K562 (cell line): ENCODE results near the gene MCM7. TPM values are rescaled to one million over a fixed set of nuclear protein-coding genes. Genes with fewer than 3 reads are reported as not detected.

Experiments
- ARID2 ChIP-seq: fragments of 450-650 bp; IDR thresholded peaks from 2 replicates; pipeline ENCODE4 v1.6.1; 2017; ENCODE audit warnings: antibody characterized with exemption, mild to moderate bottlenecking
- ASH1L ChIP-seq: fragments of 450-650 bp; IDR thresholded peaks from 2 replicates; pipeline ENCODE4 v1.6.1; 2018; ENCODE audit warnings: borderline replicate concordance, mild to moderate bottlenecking, low read depth; ENCODE audit not compliant: partially characterized antibody
- ATF1 ChIP-seq, 2 experiments: fragments of 450-650 bp in 1 of 2; IDR thresholded peaks; 2 replicates each; pipeline ENCODE4 v1.6.1; 2016; ENCODE audit warnings: missing compliant biosample characterization in 1 of 2, missing genetic modification characterization in 1 of 2
- CCNT2 ChIP-seq: IDR thresholded peaks from 2 replicates; pipeline ENCODE4 v1.6.1; 2011; ENCODE audit warnings: borderline replicate concordance, low read depth, mild to moderate bottlenecking, moderate library complexity, mixed read lengths, low read length; ENCODE audit not compliant: insufficient read length; ENCODE audit errors: extremely low read depth
- ESRRB ChIP-seq: fragments of 250-450 bp; sonication (Bioruptor Pico); IDR thresholded peaks from 2 replicates; pipeline ENCODE4 v1.5.0; 2020; ENCODE audit warnings: mild to moderate bottlenecking, moderate library complexity, borderline replicate concordance
- ETV1 ChIP-seq: fragments of 450-650 bp; conservative IDR thresholded peaks from 2 replicates; pipeline ENCODE4 v1.6.1; 2016; ENCODE audit warnings: missing genetic modification characterization, control low read depth, low read depth, missing compliant biosample characterization
- GABPB1 ChIP-seq: sonication (generic); formaldehyde crosslinking; IDR thresholded peaks from 2 replicates; pipeline ENCODE4 v1.8.0; 2022; ENCODE audit warnings: mild to moderate bottlenecking, missing genetic modification reagents
- MAFK ChIP-seq: IDR thresholded peaks from 2 replicates; pipeline ENCODE4 v1.6.1; 2011; ENCODE audit warnings: low read length, improper control_type of control experiment
- MEF2D ChIP-seq: conservative IDR thresholded peaks from 2 replicates; pipeline ENCODE4 v1.6.1; 2016; ENCODE audit warnings: low read depth, missing genetic modification characterization, missing compliant biosample characterization
- NCOR1 ChIP-seq: fragments of 450-650 bp; IDR thresholded peaks from 2 replicates; pipeline ENCODE4 v1.6.1; 2016; ENCODE audit warnings: mild to moderate bottlenecking, moderate library complexity
- NFRKB ChIP-seq: fragments of 450-650 bp; IDR thresholded peaks from 2 replicates; pipeline ENCODE4 v1.6.1; 2016; ENCODE audit warnings: low read depth
- NRF1 ChIP-seq, 2 experiments: fragments of 450-650 bp; IDR thresholded peaks in 1 of 2; conservative IDR thresholded peaks in 1 of 2; 2 replicates each; pipeline ENCODE4 v1.6.1; 2014; ENCODE audit warnings: mild to moderate bottlenecking in 2 of 2
- SMARCC2 ChIP-seq: fragments of 450-650 bp; IDR thresholded peaks from 2 replicates; pipeline ENCODE4 v1.6.1; 2017; ENCODE audit warnings: antibody characterized with exemption, moderate library complexity, mild to moderate bottlenecking, low read depth
- TAF9B ChIP-seq: fragments of 450-650 bp; IDR thresholded peaks from 2 replicates; pipeline ENCODE4 v1.6.1; 2018; ENCODE audit warnings: mild to moderate bottlenecking; ENCODE audit not compliant: partially characterized antibody
- TEAD2 ChIP-seq: fragments of 450-650 bp; IDR thresholded peaks from 2 replicates; pipeline ENCODE4 v1.6.1; 2016; ENCODE audit warnings: missing genetic modification characterization, control low read depth, missing compliant biosample characterization
- WHSC1 ChIP-seq: IDR thresholded peaks from one replicate; pipeline ENCODE4 v1.6.1; 2012; ENCODE audit warnings: low read length, control low read depth, inconsistent platforms
- ZNF121 ChIP-seq: sonication (generic); formaldehyde crosslinking; conservative IDR thresholded peaks from 2 replicates; pipeline ENCODE4 v1.8.0; 2022; ENCODE audit warnings: missing genetic modification reagents
- ZNF695 ChIP-seq: fragments of 450-650 bp; formaldehyde crosslinking; IDR thresholded peaks from 2 replicates; pipeline ENCODE4 v1.4.0; 2020; ENCODE audit warnings: mild to moderate bottlenecking, moderate library complexity
- polyA plus RNA-seq, 8 experiments: library from polyadenylated mRNA; depleted of rRNA in 4 of 8; stranded (reverse) in 5 of 8; unstranded in 3 of 8; fragments of >200 nt; fragmentation: Nextera tagmentation in 2 of 8; fragmentation: Illumina TruSeq in 1 of 8; extraction: Ambion mirVana in 2 of 8; extraction: Trizol in 1 of 8; gene quantifications; 2 replicates each; pipeline versions ENCODE4 v1.2.1 to v1.2.3, GENCODE V29; 2011 to 2014; ENCODE audit warnings: inconsistent platforms in 1 of 8, missing spikeins in 1 of 8
- total RNA-seq, 7 experiments: library from RNA; depleted of rRNA in 6 of 7; stranded (reverse); fragments of >200 nt in 6 of 7; fragmentation: Illumina TruSeq in 2 of 7; extraction: Trizol in 2 of 7; gene quantifications; 2 replicates each; pipeline versions ENCODE4 v1.2.1 to v1.2.3, GENCODE V29; 2011 to 2021; ENCODE audit warnings: low replicate concordance in 1 of 7
- TF ChIP-seq, protein P1 (sequence below): fragments of 250-450 bp; sonication (Bioruptor Pico); IDR thresholded peaks from 2 replicates; pipeline ENCODE4 v1.8.0; 2022; ENCODE audit warnings: moderate library complexity, mild to moderate bottlenecking, inconsistent platforms
- TF ChIP-seq, protein P2 (sequence below): sonication (generic); formaldehyde crosslinking; IDR thresholded peaks from 2 replicates; pipeline ENCODE4 v1.8.1; 2023; ENCODE audit warnings: mild to moderate bottlenecking, missing genetic modification reagents
- TF ChIP-seq, protein P3 (sequence below): fragments of 250-450 bp; sonication (Bioruptor Pico); IDR thresholded peaks from 2 replicates; pipeline ENCODE4 v1.9.0; 2021; ENCODE audit warnings: mild to moderate bottlenecking, inconsistent platforms
- TF ChIP-seq, protein P4 (sequence below): fragments of 450-650 bp; IDR thresholded peaks from one replicate; pipeline ENCODE4 v1.6.1; 2018; ENCODE audit warnings: mild to moderate bottlenecking, moderate library complexity; ENCODE audit not compliant: partially characterized antibody

MCM7 gene
- total and polyA plus RNA-seq, 9 of the 15 experiments (the other 6 are each of a cell fraction or from before 2014, with no cell fraction given) = 329 to 856 (median 437) TPM

DNA sequence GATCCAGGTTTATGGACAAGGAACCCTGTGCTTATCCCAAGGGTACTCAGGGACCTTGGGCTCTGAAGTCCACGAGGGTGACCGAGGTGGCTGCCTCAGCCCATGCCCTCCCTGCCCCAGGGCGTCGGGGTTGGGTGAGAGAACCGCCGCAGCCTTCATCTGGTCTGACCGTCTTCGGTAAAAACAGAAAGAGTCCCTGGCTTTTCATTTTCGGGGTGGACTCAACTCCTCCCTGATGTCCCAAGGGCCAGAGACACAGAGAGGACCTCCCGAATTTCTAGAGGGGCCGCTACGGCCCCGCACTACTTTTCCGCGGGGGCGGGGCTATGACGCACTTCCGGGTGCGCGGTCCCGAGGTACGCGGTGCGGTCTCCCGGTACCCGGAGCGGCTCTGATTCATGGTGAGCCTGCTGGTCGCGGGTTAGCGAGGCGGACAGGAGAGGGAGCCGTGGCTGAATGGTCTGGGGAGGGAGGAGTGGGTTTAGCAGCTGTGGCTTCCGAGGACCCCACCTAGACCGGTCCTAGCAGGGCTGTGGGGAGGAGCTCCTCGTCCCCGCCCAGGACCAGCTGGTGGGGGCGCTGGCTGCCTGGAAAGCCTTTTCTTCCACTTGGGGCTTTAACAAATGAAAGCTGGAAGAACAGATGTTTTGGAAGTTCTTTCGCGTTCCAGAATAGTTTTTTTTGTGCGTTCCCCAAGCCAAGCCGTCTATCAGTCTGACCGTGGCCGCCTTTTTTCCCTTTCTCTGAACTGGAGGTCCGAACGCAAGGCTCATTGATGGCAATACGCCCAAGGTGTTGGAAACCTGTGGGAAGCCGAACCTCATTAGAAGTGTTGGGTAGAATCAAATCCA is 51.5 kb downstream of the MCM7 start, which contains the start of gene ZSCAN21 (continued):
- TF ChIP-seq CCNT2 (peak; percentile 46), ZNF121 (no peak), SMARCC2 (no peak), NRF1 (conservative IDR thresholded peaks at IDR 0.05 in 1 of 2, IDR thresholded peaks at IDR 0.05 in 1 of 2) (peak; percentile 67 to 74), ATF1 (CRISPR knock-in tag; IDR thresholded peaks at IDR 0.05) (peak; percentile 82), ATF1 (tag; IDR thresholded peaks at IDR 0.05) (peak; percentile 99), ETV1 (tag) (peak; percentile 80), MEF2D (no peak), WHSC1 (no peak), ZNF695 (CRISPR knock-in tag) (no peak), TAF9B (no peak), NFRKB (no peak), NCOR1 (no peak), GABPB1 (CRISPR knock-in tag) (peak; percentile 98), TEAD2 (no peak), ARID2 (no peak), ASH1L (no peak), MAFK (peak; percentile 3; the same call in 1 of the 2 replicates), ESRRB (no peak)
- TF ChIP-seq, protein P1, sequence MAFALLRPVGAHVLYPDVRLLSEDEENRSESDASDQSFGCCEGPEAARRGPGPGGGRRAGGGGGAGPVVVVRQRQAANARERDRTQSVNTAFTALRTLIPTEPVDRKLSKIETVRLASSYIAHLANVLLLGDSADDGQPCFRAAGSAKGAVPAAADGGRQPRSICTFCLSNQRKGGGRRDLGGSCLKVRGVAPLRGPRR = 0 out of 2 replicates have a peak, but pooled peaks have one; percentile 22
- TF ChIP-seq, protein P2, sequence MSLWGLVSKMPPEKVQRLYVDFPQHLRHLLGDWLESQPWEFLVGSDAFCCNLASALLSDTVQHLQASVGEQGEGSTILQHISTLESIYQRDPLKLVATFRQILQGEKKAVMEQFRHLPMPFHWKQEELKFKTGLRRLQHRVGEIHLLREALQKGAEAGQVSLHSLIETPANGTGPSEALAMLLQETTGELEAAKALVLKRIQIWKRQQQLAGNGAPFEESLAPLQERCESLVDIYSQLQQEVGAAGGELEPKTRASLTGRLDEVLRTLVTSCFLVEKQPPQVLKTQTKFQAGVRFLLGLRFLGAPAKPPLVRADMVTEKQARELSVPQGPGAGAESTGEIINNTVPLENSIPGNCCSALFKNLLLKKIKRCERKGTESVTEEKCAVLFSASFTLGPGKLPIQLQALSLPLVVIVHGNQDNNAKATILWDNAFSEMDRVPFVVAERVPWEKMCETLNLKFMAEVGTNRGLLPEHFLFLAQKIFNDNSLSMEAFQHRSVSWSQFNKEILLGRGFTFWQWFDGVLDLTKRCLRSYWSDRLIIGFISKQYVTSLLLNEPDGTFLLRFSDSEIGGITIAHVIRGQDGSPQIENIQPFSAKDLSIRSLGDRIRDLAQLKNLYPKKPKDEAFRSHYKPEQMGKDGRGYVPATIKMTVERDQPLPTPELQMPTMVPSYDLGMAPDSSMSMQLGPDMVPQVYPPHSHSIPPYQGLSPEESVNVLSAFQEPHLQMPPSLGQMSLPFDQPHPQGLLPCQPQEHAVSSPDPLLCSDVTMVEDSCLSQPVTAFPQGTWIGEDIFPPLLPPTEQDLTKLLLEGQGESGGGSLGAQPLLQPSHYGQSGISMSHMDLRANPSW = no peak; the same call in 1 of the 2 replicates
- TF ChIP-seq, protein P3, sequence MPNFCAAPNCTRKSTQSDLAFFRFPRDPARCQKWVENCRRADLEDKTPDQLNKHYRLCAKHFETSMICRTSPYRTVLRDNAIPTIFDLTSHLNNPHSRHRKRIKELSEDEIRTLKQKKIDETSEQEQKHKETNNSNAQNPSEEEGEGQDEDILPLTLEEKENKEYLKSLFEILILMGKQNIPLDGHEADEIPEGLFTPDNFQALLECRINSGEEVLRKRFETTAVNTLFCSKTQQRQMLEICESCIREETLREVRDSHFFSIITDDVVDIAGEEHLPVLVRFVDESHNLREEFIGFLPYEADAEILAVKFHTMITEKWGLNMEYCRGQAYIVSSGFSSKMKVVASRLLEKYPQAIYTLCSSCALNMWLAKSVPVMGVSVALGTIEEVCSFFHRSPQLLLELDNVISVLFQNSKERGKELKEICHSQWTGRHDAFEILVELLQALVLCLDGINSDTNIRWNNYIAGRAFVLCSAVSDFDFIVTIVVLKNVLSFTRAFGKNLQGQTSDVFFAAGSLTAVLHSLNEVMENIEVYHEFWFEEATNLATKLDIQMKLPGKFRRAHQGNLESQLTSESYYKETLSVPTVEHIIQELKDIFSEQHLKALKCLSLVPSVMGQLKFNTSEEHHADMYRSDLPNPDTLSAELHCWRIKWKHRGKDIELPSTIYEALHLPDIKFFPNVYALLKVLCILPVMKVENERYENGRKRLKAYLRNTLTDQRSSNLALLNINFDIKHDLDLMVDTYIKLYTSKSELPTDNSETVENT = peak; percentile 38; the same call in 1 of the 2 replicates
- TF ChIP-seq, protein P4, sequence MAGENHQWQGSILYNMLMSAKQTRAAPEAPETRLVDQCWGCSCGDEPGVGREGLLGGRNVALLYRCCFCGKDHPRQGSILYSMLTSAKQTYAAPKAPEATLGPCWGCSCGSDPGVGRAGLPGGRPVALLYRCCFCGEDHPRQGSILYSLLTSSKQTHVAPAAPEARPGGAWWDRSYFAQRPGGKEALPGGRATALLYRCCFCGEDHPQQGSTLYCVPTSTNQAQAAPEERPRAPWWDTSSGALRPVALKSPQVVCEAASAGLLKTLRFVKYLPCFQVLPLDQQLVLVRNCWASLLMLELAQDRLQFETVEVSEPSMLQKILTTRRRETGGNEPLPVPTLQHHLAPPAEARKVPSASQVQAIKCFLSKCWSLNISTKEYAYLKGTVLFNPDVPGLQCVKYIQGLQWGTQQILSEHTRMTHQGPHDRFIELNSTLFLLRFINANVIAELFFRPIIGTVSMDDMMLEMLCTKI = no peak
